Subcutaneous preadipocyte (primary cell): Measurements from ENCODE around the gene PGA4. TPM values are rescaled to one million over a fixed set of nuclear protein-coding genes. Genes with fewer than 3 reads are reported as not detected.

Experiments
- total RNA-seq: library from RNA; depleted of rRNA; stranded (reverse); fragments of >200 nt; gene quantifications from 2 replicates; pipeline ENCODE4 v1.2.3, GENCODE V29; 2012

Gene PGA4
- under 0.01 and 0.37 TPM in 2 replicates for total RNA-seq

GRCh38 chr11:61222047-61222446 is at the start of gene PGA4:
Gene PGA4 (plus strand): TSS chr11:61222347. CDS start chr11:61222401, 54 bp downstream.

DNA sequence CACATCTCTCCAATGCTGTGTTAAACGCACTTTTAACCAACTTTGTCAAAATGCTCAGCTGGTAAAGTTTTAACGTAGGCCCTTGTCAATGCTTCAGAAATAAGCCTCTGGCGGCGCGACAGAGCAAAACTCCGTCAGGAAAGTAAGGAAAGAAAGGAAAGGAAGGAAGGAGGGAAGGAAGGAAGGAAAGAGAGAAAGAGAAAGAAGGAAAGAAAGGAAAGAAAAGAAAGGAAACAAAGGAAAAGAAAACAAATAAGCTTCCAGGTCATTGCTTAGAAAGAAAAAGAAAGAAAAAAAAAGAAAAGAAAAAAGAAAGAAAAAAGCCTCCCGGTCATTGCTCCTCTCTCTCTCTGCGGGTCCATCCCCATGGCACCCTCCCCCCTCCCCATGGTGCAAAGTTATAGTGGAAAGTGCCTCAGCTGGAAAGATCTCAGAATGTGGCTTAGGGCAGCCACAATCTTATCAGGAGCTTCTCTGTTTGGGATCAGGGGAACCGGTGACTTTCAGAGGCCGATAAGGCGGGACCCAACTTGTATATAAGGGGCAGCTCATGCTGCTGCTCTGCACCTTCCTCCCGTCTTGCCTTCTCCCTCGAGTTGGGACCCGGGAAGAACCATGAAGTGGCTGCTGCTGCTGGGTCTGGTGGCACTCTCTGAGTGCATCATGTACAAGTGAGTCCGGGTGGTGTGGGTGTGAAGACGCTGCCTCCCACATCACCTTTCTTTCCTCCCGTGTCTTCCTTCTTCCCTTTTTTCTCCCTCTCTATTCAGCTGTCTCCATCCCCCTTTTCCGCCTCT is 19.0 kb upstream of the PGA4 start, which contains the start of gene PGA3:
PGA3 (plus strand) TSS at position 566 of the 797 bp plus-strand sequence; CDS start at position 616, 50 bp downstream.

GRCh38 chr11:61240875-61241274 is 18.7 kb downstream of the PGA4 start, which contains the start of gene PGA5:
Gene PGA5 (plus strand): TSS chr11:61241175. CDS start chr11:61241227, 52 bp downstream.

Other genes starting within 250 kb of the PGA4 start
- gene CD5, start 119.9 kb upstream of the PGA4 start, total RNA-seq = not detected in 2 replicates
- gene VPS37C, start 60.9 kb upstream of the PGA4 start, total RNA-seq = 12.9 and 16.2 TPM in 2 replicates
- 0.73 and 2.2 TPM in 2 replicates for gene PGA3, start 18.8 kb upstream of the PGA4 start, total RNA-seq
- 0.37 and 0.39 TPM in 2 replicates for gene PGA5, start 18.8 kb downstream of the PGA4 start, total RNA-seq
- gene VWCE, start 73.0 kb downstream of the PGA4 start, total RNA-seq = 3.1 and 8.1 TPM in 2 replicates
- gene DDB1, start 110.8 kb downstream of the PGA4 start, total RNA-seq = 241 and 273 TPM in 2 replicates
- gene TKFC, start 110.9 kb downstream of the PGA4 start, total RNA-seq = 23.9 and 29.1 TPM in 2 replicates
- 28.2 and 29.4 TPM in 2 replicates for gene CYB561A3, start 139.5 kb downstream of the PGA4 start, total RNA-seq
- 23.1 and 25.6 TPM in 2 replicates for gene TMEM138, start 140.0 kb downstream of the PGA4 start, total RNA-seq
- 4.7 and 5.1 TPM in 2 replicates for gene TMEM216, start 170.2 kb downstream of the PGA4 start, total RNA-seq
- gene CPSF7, start 207.6 kb downstream of the PGA4 start, total RNA-seq = 24.6 and 31.7 TPM in 2 replicates
- gene SDHAF2, start 207.8 kb downstream of the PGA4 start, total RNA-seq = 31.5 and 39.7 TPM in 2 replicates